GM18861 (cell line): ENCODE measurements around the gene GALNT6.

Experiments used
- ATAC-seq: cut with Tn5 transposase; IDR thresholded peaks from one replicate; pipeline ENCODE4 v1.9.1; 2021; ENCODE audit not compliant: unreplicated experiment

GALNT6 gene, protein sequence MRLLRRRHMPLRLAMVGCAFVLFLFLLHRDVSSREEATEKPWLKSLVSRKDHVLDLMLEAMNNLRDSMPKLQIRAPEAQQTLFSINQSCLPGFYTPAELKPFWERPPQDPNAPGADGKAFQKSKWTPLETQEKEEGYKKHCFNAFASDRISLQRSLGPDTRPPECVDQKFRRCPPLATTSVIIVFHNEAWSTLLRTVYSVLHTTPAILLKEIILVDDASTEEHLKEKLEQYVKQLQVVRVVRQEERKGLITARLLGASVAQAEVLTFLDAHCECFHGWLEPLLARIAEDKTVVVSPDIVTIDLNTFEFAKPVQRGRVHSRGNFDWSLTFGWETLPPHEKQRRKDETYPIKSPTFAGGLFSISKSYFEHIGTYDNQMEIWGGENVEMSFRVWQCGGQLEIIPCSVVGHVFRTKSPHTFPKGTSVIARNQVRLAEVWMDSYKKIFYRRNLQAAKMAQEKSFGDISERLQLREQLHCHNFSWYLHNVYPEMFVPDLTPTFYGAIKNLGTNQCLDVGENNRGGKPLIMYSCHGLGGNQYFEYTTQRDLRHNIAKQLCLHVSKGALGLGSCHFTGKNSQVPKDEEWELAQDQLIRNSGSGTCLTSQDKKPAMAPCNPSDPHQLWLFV

DNA sequence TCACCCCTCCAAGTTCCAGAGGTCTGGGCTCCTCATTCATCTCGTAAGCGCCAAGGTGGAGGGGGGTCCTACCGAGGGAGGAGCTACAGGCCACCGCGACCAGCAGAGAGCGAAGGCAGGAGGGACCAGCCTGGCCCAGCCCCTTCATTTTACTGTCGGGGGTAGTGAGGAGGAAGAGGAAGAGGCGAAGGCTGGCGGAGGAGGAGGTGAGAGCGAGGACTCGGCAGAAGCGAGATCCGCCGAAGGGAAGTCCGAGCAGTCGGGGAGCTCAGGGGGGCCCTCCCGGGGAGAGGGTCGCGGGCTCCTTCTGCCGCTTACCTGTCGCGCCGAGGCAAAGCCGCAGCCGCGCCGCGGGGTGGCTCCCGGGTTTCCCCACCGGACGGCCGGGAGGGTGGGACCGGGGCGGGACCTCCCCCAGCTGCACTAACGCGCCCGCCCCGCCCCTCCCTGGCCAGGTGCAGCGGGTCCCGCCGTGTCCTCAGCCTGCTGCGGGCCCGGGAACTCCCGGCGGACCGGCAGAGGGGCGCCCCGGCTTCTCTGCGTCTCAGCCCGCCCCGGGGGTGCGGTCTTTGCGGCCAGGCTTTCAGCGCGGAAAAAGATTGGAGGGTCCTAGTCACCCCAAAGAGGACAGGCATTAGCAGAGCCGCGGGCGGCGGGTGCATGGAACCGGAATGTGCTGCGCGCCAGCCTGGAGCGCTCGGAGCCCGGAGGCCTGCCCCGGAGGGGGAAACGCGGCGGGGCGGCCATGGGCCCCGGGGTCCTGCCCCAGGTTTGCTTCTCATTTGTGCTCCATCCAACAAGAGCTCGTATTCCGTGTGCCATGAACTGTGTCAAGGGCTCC is at the start of gene GALNT6:
Gene GALNT6 (minus strand): TSS at position 124 of the 841 bp plus-strand sequence. CDS start 11,625 bp downstream, outside the sequence.
- no peak for ATAC-seq

DNA sequence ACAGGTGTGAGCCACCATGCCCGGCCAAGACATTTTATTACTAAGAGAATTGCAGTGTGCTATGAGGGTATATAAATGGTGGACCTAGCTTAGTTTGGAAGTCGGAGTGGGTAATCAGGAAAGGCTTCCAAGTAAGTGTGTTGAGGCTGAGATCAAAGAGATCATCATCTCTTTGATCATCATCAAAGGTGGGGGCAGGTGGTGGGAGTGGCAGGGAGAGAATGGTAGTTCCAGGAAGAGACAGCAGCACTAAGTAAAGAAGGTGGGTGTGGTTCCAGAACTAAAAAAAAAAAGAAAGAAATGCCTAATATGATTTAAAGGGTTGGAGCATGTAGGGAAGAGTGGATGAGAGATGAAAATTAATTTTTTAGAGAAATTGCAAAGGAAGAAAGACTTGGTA is 48.1 kb upstream of the GALNT6 start:
- ATAC-seq = no peak

DNA sequence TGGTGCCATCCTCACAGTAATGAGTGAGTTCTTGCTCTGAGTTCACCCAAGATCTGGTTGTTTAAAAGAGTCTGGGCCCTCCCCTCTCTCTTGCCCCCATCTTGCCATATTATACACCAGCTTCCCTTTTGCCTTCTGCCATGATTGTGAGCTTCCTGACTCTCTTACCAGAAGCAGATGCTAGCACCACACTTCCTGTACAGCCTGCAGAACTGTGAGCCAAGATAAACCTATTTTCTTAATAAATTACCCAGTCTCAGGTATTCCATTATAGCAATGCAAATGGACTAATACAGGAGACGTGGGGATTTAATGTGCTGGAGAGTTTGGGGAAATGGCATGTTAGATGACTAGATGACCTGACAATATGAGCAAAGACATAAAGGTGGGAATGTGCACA is 46.2 kb upstream of the GALNT6 start:
- no peak for ATAC-seq

DNA sequence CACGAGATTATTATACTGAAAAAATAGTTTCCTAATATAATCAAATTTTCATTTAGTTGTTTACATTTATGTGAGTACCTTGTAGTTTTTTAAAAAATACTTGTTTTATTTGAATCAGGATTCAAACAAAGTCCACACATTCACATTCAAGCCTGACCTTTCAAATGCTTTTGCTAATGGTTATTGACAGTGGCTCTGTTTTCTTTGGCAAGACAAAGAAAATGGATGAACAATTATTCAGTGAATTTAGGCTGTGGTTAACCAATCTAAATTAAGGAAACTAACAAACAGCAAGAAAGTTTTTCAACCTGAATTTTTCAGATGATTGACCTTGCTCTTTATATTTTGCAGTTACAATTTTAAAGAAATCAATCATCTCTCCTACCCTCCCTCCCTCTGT is 43.1 kb upstream of the GALNT6 start:
- no peak for ATAC-seq

DNA sequence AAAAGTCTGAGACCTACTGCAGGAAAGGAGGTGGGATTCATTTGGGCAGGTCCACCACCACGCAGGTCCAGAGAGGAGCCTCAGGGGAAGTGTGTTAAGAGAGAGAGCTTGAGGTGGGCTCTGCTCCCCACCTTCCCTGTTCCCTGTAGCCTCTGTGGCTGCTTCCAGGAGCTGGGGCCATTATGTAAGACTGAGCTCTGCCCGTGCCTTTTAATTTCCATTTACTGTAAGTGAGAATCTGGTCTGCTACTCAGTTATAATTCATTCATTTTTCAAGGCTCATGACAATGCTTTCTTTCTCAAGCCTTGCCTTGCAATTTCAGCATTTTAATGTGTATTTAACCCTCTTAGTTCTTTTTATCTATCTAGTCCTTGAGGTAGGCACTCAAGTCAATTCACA is 41.7 kb upstream of the GALNT6 start:
- ATAC-seq = no peak

DNA sequence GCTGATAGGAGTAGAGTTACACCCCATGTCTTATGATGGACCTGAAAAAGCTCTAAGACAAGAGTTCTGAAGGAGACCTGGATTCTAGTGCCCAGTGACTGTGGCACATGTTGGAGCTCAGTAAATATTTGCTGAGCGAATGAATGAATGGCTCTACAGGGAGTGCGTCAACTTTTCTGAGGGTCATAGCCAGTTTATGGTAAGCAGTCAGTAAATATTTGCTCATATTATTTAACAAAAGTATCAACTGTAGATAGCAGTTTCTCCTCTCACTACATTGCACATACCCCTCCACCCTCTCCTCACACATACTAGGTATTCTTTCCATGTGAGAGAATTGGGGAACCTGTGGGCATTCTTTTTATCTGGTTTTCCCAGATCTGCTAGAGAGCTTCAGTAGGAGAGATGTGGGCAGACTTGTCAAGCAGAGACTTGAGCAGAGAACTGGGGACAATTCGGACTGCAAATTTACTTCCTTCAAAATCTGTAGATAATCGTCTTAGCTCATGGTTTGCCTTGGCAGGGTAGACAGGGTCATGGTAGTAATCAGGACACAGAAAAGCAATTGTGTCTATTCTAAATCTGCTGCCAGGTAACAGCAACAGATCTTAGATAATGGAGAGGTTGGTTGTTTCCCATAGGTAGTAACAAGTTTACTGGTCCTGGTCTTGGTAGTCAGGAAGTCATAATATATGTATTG is 39.1 kb upstream of the GALNT6 start:
- no peak for ATAC-seq

DNA sequence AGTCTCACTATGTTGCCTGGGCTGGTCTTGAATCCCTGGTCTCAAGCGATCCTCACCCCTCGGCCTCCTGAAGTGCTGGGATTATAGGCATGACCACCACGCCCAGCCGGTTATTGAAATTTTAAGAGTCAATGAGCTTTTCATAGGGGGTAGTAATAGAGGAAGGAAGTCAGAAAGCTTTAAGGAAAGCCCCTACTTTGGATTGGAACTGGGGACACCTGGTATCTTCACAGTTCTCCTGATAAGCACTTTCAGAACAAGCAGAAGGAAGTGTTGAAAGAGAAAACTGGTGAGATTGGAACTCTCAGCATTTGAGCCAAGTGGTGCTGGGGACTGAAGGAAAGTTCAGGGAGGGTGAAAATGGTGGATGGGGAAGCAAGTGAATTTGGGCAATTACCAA is 38.5 kb upstream of the GALNT6 start:
- ATAC-seq = no peak

DNA sequence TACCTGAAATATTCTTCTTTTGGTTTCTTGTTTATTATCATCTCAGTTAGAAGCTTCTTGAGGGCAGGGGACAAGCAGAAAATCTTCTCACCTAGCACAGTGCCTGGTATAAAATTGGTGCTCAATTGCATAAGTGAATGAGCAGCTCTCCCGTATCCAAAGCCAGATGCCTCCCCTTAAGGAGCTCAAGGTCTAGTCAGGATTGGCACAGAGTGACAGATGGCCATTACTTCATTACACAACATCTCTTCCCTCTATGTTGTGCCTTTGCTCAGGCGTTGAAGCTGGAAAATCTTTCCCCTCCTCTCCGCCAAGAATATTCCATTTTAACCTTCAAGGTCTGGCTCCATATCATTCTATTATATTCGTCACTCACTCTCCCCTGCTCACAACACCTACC is 37.0 kb upstream of the GALNT6 start:
- no peak for ATAC-seq

DNA sequence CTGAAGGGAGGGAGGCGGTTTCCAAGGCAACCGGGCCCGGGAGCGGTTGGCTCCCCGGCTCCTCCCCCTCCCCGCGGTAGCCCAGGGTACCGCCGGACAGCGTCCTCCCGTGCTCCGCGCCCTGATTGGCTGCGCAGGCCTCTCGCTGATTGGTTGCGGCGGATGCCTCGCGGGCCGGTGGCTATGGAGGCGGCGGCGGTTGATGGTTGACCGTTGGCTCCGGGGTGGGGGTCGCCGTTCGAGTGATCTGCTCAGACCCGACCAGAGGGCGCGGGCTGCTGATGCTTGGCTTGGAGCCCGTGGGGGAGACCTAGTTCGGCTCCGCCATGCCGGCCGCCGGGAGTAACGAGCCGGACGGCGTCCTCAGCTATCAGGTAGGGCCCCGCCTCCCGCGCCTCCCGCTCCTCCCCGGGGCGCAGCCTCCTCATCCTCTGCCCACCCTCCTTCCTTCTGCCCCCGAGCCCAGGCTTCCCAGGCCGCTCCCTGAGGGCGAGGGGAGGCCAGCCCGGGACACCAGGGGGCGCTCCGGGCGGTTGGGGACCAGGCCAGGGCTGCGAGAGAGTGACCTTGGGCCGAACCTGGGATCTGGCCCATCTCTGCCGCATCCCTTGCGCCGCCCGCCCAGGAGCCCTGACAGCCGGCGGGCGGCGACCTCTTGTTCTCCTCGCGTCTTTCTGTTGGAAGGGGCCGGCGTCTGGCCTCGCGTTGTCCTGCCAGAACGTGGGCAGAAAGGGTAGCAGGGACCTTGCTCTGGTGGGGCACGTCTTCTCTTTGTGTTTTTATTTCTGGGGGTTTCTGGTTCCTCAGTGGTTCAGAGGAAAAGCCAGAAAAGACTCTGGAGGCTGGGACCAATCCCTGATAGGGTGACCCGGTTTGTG is 33.7 kb upstream of the GALNT6 start, which contains the start of gene SLC4A8:
Gene SLC4A8 (plus strand): TSS at position 170 of the 878 bp plus-strand sequence. CDS start 157 bp downstream, at position 327.
- ATAC-seq = peak; percentile 70

DNA sequence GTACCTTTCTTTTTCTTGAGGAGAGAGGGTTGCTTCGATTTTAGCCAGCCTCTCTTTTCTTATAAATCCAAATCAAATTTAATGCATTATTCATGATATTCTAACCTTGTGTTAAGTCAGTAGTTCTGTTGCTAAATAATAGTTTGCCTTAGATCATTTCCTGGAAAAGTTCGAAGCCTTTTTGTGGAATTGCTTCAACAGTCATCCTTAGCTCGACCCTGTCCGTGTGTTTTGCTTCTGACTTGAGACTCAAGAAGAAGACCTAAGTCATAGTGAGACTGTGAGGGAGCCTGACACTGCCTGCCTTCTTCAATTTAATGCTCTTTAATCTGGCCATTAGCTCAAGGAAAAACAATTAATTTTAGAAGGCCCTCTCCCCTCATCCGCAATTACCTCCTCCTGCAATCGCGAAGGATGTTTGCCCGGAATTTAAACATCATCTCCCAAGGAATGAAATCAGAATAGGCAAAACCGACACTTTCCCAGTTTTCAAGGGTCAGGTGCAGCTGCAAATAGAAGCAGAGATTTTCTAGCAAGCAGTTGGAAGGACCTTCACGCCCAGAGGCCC is 33.0 kb upstream of the GALNT6 start:
- ATAC-seq = no peak

DNA sequence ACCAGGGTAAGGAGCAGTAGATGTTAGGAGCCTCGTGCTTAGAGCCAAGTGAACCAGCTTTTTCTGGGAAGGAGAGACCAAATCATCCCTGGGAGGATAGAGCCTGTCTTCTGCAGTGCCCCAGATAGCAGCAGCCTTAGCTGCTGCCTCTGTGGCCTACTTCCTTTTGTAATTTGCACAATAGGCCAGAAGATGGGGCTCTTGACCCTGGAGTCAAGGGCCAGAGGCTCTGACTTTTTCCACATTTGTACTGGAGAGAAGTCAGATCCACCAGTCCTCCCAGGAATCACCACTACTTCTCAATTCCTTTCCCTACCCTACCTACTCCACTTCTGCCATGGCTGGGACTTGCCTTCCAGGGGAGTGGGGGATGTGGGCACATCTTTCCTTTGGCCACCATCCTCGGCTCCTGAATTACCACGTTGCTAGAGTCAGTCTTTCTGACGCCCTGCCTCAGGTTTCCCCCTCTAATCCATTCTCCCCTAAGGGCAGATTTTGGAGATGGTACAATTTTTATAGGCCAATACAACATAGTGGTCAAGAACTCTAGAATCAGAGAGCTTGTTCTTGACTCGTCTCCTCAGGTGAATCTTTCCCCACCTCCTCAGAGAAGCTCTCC is 30.2 kb upstream of the GALNT6 start:
- no peak for ATAC-seq

DNA sequence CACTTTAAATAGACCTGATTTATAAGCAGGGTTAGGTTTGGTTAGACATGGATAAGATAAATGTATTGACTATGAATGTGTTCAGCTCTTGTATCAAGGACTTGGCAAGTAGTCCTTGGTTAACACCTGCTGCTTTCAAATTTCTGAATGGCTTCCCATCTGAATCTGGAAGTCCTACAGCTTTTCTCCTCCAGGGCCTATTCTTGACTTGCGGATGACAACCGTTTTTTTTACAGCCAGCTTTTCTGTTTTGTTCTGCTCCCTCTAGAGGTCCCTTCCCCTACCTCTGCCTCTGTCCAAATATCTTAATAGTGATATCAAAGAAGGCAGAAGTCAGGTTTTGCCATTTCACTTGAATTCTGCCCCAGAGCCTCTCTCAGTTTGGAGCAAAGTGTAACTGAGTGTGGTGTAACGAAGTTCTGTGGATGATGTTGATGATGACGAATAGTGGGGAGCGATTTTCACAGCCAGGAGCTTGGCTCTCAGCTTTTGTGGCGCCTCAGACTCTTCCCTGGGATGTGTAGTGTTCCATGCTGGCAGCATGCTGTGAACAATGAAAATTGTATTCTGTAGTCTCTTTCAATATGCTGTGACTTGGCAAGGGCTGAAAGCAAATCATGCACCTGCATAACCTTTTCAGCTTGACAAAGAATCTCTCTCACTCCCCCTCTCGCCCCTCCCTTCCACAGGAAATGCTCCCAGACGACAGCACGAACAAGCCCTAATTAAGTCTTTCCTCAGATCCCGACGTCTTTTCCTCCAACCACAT is 28.4 kb upstream of the GALNT6 start:
- no peak for ATAC-seq

DNA sequence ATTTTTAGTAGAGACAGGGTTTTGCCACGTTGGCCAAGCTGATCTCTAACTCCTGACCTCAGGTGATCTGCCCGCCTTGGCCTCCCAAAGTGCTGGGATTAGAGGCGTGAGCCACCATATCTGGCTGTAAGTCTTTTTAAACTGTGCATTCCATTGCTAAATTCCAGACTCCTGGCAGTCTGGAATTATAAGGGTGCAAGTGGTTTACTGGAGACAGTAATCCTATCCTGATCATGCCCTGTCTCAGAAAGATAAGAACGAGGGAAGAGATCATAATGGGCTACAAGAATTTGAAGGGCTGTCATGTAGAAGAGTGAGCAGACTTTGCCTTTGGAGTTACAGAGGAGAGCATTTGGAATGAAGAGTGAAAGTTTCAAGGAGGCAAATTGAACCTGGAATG is 26.6 kb upstream of the GALNT6 start:
- ATAC-seq = no peak

DNA sequence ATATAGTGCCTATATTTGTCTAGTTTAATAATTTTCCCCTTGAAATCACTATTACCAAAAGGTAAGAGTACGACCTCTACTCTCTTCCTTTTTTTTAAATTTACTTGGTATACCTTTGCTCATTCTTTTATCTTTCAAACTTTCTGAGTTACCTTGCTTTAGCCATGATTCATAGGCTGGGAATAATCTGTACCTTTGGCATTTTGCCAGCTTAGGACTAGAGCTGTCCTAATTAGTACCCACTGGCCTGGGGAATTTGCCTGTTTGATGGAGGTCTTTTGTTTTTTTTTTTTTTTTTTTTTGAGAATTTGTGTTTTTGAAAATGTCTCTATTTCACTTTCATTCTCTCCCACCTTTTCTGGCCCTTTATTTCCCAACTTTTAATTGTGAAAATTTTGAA is 24.7 kb upstream of the GALNT6 start:
- no peak for ATAC-seq

DNA sequence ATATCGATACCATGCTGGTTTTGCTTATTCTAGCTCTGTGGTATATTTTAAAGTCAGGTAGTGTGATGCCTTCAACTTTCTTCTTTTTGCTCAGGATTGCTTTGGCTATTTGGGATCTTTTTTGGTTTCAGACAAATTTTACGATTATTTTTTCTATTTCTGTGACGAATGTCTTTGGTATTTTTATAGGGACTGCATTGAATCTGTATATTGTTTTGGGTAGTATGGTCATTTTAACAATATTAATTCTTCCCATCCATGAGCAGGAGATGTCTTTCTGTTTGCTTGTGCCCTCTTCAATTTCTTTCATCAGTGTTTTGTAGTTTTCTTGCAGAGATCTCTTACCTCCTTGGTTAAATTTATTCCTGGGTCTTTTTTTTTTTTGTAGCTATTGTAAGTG is 22.6 kb upstream of the GALNT6 start:
- ATAC-seq = no peak

DNA sequence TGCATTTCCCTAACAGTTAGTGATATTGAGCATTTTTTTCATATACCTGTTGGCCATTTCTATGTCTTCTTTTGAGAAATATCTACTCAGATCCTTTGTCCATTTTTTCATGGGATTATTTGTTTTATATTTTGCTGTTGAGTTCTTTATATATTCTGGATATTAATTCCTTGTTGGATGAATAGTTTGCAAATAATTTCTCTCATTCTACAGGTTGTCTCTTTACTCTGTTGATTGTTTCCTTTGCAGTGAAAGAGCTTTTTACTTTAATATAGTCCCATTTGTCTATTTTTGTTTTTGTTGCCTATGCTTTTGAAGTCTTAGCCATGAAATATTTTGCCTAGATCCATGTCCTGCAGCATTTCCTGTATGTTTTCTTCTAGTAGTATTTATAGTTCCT is 21.9 kb upstream of the GALNT6 start:
- no peak for ATAC-seq

DNA sequence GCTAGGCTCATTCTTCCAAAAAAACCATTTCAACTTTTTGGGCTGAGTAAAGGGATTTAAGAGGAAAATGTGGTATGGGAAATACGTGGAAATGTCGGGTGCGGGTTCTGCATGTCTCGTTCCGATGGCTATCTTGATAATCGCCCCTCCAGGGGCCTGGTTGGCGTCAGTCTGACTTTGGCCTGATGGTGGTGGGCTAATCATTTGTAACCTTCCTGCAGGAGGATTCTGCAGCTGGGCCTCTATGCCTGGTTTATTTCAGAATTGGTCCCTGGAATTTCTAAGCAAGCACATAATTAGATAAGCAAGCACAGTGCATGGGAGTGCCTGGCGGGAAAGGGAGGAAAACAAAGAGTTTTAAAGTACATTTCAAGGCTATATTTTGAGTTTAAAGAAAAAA is 18.6 kb upstream of the GALNT6 start:
- ATAC-seq = no peak

DNA sequence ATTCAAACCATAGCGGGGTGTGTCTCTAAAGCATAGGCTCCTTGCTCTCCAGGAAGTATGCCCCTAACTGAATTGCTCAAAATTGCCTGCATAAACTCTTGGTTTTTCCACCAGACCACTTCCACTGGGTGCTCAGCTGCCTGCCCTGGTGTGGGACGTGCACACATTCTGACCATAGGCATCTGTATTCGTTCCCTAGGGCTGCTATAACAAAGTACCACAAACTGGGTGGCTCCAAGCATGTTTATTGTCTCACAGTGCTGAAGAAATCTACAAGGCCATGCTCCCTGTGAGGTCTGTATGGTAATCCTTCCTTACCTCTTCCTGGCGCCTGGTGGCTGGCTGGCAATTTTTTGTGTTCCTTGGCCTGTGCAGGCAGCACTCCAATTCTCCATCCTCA is 16.4 kb upstream of the GALNT6 start:
- ATAC-seq = no peak

DNA sequence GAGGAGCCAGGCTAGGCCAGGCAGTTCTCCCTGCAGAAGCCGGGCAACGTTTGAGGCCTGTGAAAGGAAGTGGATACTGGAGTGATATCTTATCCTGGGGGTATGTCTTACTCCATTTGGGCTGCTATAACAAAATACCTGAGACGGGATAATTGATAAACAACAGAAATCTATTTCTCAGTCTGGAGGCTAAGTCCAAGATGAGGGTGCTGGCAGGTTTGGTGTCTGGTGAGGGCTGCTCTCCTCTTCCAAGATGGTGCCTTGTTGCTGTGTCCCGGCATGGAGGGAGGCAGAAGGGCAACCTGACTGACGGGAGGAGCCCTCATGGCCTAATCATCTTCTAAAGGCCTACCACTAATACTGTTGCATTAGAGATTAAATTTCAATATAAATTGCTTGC is 15.7 kb upstream of the GALNT6 start:
- ATAC-seq = no peak
